GM19351 (cell line): Measurements from ENCODE around the gene SLC39A7.

Source experiments
- ATAC-seq: cut with Tn5 transposase; IDR thresholded peaks from one replicate; pipeline ENCODE4 v1.9.1; 2021; ENCODE audit warnings: mild to moderate bottlenecking, moderate library complexity; ENCODE audit not compliant: unreplicated experiment

Gene SLC39A7

DNA sequence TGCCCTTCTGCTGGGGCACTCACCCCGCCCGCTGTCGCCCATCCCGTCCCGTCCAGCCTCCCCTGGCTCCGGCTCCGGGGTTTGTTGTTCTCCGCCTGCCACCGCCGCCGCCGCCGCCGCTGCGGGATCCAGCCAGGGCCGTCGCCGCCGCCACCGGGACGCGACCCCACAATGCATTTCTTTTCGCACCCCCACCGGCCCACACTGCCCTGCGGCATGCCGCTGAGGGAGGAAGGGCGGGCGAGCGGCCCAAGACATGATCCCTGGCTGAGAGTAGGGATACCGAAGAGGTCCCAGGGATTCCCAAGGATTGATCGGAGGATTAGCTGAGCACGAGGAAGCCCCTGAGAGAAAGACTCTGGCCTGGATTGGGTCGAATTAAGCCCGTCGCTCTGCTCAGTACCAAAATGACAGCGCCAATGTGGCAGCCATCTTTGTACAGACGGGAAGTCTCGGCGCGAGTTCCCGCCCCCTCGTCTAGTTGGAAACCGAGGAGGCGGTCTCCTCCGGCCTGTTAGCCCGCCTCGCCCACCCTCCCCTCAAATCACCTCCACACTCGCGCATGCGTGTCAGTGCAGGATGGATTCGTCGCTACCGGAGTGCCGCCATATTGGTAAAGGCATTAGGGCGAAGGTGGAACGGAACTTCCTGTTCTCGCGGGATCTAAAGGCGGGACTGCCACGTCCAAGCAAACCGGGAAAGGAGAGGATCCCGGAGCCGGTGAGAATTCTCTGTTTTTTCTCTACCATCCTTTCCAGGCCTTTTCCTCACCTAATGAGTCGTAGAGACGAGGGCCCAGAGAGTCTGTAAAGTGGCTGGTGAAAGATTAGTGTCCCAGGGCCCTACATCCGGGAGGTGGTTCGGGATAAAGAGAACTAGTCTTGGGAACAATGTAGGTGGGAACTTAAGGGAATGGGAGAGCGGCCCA is at the start of gene SLC39A7, which contains the start of gene RXRB:
Gene SLC39A7 (plus strand): TSS at position 649 of the 928 bp plus-strand sequence. CDS start 379 bp downstream, outside the sequence.
Gene RXRB (minus strand): TSS at position 447 of the 928 bp plus-strand sequence. CDS start 189 bp downstream, at position 258.
- peak; percentile 46 for ATAC-seq

GRCh38 chr6:33151050-33151449 is 49.6 kb upstream of the SLC39A7 start:
- no peak for ATAC-seq

DNA sequence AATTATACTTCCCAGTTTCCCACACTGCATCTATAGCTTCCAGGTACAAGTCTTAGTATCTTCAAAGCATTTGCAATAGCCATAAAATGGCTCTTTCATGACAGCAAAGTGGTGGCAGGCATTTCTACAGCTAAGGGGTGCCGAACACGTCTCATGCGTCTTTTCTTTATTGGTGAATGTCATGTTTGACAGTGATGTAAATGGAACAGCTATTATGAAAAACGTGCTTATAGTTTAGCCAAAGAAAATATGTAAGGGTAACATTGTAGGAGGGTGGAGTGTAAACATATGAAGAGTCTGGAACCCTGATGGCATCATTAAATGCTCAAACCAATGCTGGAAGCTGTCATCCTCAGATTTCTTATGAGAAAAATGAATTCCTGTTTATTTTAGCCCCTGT is 46.3 kb upstream of the SLC39A7 start:
- ATAC-seq: no peak

DNA sequence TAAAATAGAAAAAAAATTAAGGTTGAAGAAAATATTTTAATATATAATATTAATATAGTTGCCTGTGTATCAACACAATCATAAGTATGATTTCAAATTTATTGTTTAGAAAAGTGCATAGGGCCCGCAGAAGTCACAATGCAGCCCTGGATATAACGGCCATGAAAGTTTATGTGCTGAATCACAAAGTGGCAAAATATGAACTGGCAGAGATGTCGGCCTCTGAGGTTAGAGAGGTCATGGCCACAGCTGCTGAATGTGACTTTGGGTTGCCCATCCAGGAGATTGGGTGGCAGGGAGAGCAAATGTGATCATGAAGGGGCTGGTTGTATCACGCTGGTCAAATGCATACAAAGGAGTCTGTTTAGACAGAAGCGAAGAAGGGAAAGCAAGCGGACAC is 44.1 kb upstream of the SLC39A7 start:
- ATAC-seq: no peak

GRCh38 chr6:33156964-33157363 is 43.7 kb upstream of the SLC39A7 start:
- ATAC-seq: no peak

DNA sequence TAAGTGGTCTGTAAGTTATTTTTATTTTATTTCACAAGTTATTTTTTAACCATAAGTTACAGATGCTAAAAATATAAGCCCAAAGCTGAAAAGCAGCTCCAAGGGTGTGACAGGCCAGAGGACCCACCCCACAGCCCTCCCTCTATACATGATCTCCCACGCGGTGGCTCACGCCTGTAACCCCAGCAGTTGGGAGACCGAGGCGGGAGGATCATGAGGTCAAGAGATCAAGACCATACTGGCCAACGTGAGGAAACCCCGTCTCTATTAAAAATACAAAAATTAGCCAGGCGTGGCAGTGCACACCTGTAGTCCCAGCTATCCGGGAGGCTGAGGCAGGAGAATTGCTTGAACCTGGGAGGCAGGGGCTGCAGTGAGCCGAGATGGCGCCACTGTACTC is 40.6 kb upstream of the SLC39A7 start:
- ATAC-seq: no peak

DNA sequence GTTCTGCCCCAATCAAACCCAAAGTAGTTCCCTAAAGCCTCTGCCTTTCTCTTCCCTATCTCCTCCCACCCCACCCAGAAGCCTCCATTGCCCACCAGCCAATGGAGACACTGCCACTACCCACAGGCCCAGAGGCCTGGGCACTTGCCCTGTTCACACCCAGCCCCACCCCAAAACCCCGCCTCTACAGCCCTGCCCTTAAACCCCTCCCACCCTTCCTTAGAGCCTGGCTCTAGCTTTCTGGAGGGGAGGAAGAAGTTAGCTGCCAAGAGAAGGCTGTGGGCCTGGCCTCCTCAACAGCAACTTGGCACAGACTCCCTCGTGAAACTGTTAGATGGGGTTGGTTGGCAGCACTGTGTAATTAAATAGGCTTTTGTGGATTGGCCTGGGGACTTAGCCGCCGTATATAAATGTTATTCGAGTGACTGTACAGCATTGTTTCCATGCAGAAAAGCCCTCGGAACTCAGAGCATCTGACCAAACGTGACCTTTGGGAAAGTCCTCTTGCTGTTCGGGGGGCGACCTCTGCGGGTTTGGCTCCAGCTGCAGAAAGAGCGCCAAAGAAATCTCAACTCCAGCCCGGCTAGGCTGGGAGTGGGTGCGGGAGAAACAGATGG is 39.8 kb upstream of the SLC39A7 start:
- ATAC-seq: no peak

DNA sequence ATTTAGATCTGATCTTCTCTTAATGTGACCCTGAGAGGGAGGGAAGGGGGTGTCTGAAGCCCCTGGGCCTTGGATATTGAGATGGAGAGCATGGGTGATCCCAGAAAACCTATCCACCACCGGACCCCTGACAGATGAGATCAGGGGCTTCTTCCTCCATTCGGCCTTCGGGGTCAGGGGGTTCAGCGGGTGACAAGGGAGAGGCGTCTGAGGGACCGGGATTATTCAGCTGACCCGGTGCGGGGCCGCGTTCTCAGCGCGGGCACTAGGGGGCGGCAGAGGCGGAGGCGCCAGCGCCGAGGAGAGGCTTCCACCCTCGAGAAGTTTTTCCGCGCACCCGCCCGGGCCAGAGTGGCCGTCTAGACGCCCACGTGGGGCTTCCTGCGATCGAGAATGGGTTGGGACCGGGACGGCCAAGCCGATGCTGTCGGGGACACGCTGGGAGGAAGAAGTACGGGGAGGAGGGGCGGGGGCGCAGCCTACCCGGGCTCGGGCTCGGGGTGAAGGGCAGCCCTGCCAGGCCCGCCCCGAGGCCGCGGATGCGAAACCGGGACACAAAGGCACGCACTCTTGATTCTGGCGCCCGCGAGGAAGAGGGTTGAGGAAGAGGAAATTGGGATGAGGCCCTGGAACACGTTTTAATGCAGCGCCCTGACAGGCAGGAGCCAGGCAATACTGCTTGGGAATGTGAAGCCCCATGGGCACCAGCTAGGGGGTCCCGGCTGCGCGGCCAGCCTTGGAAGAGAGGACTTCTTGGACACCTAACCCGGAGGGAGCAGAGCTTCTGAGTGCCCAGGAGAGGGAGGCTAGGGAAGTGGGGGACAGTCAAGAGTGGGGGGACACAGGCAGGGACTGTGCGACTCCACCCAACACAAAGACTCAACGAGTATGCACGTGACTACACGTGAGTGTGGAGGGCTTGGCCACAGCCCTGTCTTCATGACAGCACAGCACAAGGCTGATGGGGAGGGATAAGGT is 39.0 kb upstream of the SLC39A7 start:
- no peak for ATAC-seq

DNA sequence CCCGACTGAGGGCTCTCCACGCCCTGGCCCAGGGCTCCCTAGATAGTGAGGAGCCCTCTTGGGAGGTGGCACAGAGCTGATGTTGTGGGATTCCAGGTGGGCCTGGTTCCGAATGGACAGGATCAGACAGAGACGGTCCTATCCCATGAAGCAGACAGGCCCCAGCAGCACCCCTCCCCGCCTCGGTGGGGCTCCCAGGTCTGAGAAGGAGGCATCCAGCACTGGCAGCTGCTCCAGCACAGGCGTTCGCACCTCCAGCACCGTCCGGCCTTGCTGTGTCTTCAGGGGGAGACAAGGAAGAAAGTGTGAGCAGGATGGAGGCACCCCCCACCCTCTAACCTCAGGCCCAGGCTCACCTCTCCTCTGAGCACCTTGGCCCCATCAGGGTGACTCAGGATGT is 37.1 kb upstream of the SLC39A7 start:
- ATAC-seq: no peak

- ATAC-seq: no peak
Measured at GRCh38 chr6:33164176-33164575, 36.5 kb upstream of the SLC39A7 start.

- no peak for ATAC-seq
Measured at GRCh38 chr6:33164665-33165373, 35.8 kb upstream of the SLC39A7 start.

GRCh38 chr6:33165581-33166258 is 34.9 kb upstream of the SLC39A7 start:
- no peak for ATAC-seq

DNA sequence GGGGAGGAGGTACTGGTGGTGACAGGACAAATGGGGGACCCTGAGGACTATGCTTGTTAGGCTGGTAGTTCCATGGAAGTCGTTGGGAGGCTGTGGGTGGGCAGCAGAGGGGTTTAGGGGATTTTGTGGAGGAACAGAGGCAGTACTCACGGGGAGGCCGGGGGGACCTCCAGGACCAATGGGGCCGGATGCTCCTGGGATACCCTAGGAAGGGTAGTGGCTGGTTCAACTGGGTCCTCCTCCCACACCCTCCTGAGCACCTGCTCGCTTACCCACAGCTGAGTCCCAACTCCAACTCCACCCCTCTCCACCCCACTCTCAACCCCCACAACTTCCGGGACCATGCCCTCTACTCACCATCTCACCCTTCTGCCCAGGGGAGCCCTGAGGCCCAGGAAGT is 34.3 kb upstream of the SLC39A7 start:
- ATAC-seq: no peak

- ATAC-seq: no peak
Measured at GRCh38 chr6:33166811-33167210, 33.9 kb upstream of the SLC39A7 start.

GRCh38 chr6:33167374-33168283 is 33.0 kb upstream of the SLC39A7 start:
- ATAC-seq: no peak

DNA sequence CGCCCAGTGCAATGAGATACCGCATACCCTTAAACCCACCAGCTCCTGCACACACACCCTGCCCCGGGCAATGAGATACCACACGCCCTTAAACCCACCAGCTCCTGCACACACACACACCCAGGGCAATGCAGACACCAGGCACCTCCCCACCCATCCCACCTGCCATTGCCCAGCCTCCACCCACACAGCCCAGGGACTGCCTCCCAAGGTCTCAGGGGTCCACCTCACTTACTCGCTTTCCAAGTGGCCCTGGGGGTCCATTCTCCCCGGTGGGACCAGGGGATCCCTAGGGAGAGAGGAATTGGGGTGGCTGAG is 32.4 kb upstream of the SLC39A7 start:
- no peak for ATAC-seq

DNA sequence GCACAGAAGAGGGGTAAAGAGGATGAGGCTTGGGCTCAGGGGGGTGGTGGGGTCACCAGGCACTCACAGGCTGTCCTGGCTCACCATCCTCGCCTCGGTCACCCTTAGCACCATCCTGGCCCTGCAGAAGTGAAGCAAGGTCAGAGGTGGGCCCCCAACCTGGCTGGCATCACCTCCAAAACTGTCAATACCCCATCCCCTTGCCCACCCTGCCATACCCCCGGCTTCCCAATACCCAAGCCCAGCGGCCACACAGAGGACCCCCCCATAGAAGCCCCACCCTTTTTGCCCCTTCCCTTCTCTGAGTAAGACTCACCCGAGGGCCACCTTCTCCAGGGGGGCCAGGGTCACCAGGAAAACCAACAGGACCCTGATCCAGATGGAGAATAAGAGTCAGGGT is 32.0 kb upstream of the SLC39A7 start:
- ATAC-seq: no peak

GRCh38 chr6:33169291-33170175 is 31.1 kb upstream of the SLC39A7 start:
- ATAC-seq: no peak
